GM18868 (cell line): ENCODE measurements around the gene TMEM138.

Experiments
- ATAC-seq: cut with Tn5 transposase; IDR thresholded peaks from one replicate; pipeline ENCODE4 v1.9.1; 2021; ENCODE audit warnings: mild to moderate bottlenecking, moderate library complexity; ENCODE audit not compliant: unreplicated experiment

TMEM138 gene

GRCh38 chr11:61361741-61362541 is at the start of gene TMEM138, which contains the start of gene CYB561A3:
Gene TMEM138 (plus strand): TSS chr11:61362374. CDS start chr11:61364391, 2,017 bp downstream.
Gene CYB561A3 (minus strand): TSS chr11:61361882. CDS start chr11:61356713, 5,169 bp downstream.
- peak; percentile 78 for ATAC-seq

- ATAC-seq: no peak
These were observed 46.9 kb upstream of the TMEM138 start for GRCh38 chr11:61315260-61315659.

- no peak for ATAC-seq
These were observed 36.3 kb upstream of the TMEM138 start for GRCh38 chr11:61325649-61326414.

GRCh38 chr11:61327669-61328071 is 34.5 kb upstream of the TMEM138 start:
- no peak for ATAC-seq

- no peak for ATAC-seq
These were observed 33.8 kb upstream of the TMEM138 start for GRCh38 chr11:61328351-61328750.

- no peak for ATAC-seq
These were observed 32.3 kb upstream of the TMEM138 start for GRCh38 chr11:61329871-61330270.

GRCh38 chr11:61331651-61332050 is 30.5 kb upstream of the TMEM138 start:
- ATAC-seq: no peak

- ATAC-seq: no peak
These were observed 29.8 kb upstream of the TMEM138 start for GRCh38 chr11:61332281-61332796.

GRCh38 chr11:61332797-61333549 is 29.2 kb upstream of the TMEM138 start, which contains the start of the genes DDB1 and TKFC:
Gene DDB1 (minus strand): TSS chr11:61333105. CDS start chr11:61332968, 137 bp downstream.
Gene TKFC (plus strand): TSS chr11:61333228. CDS start chr11:61334729, 1,501 bp downstream.
- ATAC-seq: peak; percentile 92

- ATAC-seq: peak; percentile 7
These were observed 28.4 kb upstream of the TMEM138 start for GRCh38 chr11:61333550-61334433.

GRCh38 chr11:61334434-61335354 is 27.5 kb upstream of the TMEM138 start:
- ATAC-seq: no peak

GRCh38 chr11:61335355-61335710 is 26.8 kb upstream of the TMEM138 start:
- ATAC-seq: no peak

- peak; percentile 51 for ATAC-seq
These were observed 25.8 kb upstream of the TMEM138 start for GRCh38 chr11:61336171-61336935.

GRCh38 chr11:61337706-61338470 is 24.3 kb upstream of the TMEM138 start:
- ATAC-seq: no peak

- ATAC-seq: no peak
These were observed 23.2 kb upstream of the TMEM138 start for GRCh38 chr11:61338783-61339489.

- ATAC-seq: no peak
These were observed 22.7 kb upstream of the TMEM138 start for GRCh38 chr11:61339490-61339878.

GRCh38 chr11:61340979-61341378 is 21.2 kb upstream of the TMEM138 start:
- no peak for ATAC-seq
